Uterus (tissue), 4 donors: ENCODE measurements around the gene AHNAK. TPM values are rescaled to one million over a fixed set of nuclear protein-coding genes. Genes with fewer than 3 reads are reported as not detected.
"Not testable (repeated sequence)": the region's sequence is repeated elsewhere in the genome, so short reads cannot be mapped to it uniquely, and the experiment has no call there.

Source experiments
- DNase-seq, 2 donors: peaks; one replicate each; pipeline ENCODE4 v3.0.0-alpha.2; 2019 to 2020
- H3K27ac ChIP-seq, 2 donors: fragments of 200-600 bp; sonication (generic); 1 replicate in 1 of 2; 2 replicates in 1 of 2; pipeline ENCODE4 v1.5.1; 2016 to 2018
- H3K27me3 ChIP-seq, 2 donors: fragments of 200-600 bp; sonication (generic); one replicate each; pipeline ENCODE4 v1.5.1; 2018 to 2019; ENCODE audit warnings: control low read depth in 1 of 2
- H3K36me3 ChIP-seq, 2 donors: fragments of 200-600 bp; sonication (generic); one replicate each; pipeline ENCODE4 v1.5.1; 2019; ENCODE audit warnings: control low read depth in 1 of 2
- H3K4me1 ChIP-seq, 2 donors: fragments of 200-600 bp; sonication (generic); one replicate each; pipeline ENCODE4 v1.5.1; 2018 to 2019; ENCODE audit warnings: control low read depth in 1 of 2
- H3K4me3 ChIP-seq, 2 donors: fragments of 200-600 bp; sonication (generic); 1 replicate in 1 of 2; 2 replicates in 1 of 2; pipeline ENCODE4 v1.5.1; 2018 to 2019; ENCODE audit warnings: mild to moderate bottlenecking in 1 of 2
- H3K9me3 ChIP-seq, 2 donors: fragments of 200-600 bp; sonication (generic); one replicate each; pipeline ENCODE4 v1.5.1; 2019; ENCODE audit warnings: control low read depth in 1 of 2
- POLR2A ChIP-seq, 2 donors: fragments of 450-650 bp; IDR thresholded peaks; one replicate each; pipeline ENCODE4 v1.6.1; 2016; ENCODE audit warnings: antibody characterized with exemption in 2 of 2, mild to moderate bottlenecking in 1 of 2, moderate library complexity in 1 of 2
- intact Hi-C: fragments of 100-400 bp; cut with DNase I; formaldehyde crosslinking; loops from one replicate; pipeline ENCODE4 v1.15.1; 2023; ENCODE audit warnings: low total_unique reads
- microRNA-seq: library from miRNA; unstranded; fragments of <30 nt; microRNA quantifications from one replicate; pipeline ENCODE4, GENCODE V29; 2016; ENCODE audit warnings: borderline microRNAs expressed, borderline replicate concordance
- small RNA-seq: library from RNA; depleted of rRNA; stranded (forward); fragments of <200 nt; gene quantifications from one replicate; pipeline ENCODE3, GENCODE V24; 2016
- total RNA-seq, 4 donors: library from RNA; depleted of rRNA in 3 of 4; stranded (reverse); fragments of >200 nt in 3 of 4; gene quantifications; one replicate each; pipeline versions ENCODE4 v1.1.0 to v1.2.4, GENCODE V29; 2014 to 2023
- TF ChIP-seq, protein P1 (sequence below), 4 experiments: fragments of 200-600 bp in 2 of 4; fragments of 450-650 bp in 2 of 4; sonication (generic) in 2 of 4; IDR thresholded peaks; one replicate each; pipeline ENCODE4 v1.5.1; 2016 to 2019; ENCODE audit warnings: antibody characterized with exemption in 4 of 4, mild to moderate bottlenecking in 2 of 4, moderate library complexity in 1 of 4
- donor health status: DM: yes; HTN: yes; CAD: no.

The AHNAK gene
- total RNA-seq, 4 donors from 2014 or later = 452 to 1,353 (median 779) TPM

DNA sequence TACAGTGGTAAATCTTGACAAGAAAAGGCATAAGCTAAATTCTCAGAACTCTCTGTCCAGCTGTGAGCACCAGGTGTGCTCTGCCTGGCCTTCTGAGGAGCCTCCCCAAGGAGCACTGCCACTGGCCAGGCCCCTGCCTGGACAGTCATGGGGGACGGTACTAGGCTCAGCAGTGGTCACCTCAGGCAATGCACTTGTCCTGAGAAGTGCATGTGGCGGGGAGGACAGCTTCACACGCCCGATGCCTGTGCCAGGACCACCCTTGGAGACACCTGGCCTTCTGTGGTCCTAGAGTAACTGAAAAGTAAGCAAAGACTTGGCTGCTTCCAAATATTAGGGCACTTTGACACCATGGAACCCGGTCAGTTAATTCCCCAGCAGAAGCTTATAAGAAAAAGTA lies 156.4 kb downstream of the AHNAK start:
- Histone ChIP-seq H3K27ac (no peak overlapping the region), H3K9me3 (no peaks in the 10 kb centered on the region), H3K4me1 (no peaks in the 10 kb centered on the region), H3K27me3 (no peaks in the 10 kb centered on the region), H3K36me3 (no peaks in the 10 kb centered on the region), H3K4me3 (no peak overlapping the region)
- TF ChIP-seq, protein P1, sequence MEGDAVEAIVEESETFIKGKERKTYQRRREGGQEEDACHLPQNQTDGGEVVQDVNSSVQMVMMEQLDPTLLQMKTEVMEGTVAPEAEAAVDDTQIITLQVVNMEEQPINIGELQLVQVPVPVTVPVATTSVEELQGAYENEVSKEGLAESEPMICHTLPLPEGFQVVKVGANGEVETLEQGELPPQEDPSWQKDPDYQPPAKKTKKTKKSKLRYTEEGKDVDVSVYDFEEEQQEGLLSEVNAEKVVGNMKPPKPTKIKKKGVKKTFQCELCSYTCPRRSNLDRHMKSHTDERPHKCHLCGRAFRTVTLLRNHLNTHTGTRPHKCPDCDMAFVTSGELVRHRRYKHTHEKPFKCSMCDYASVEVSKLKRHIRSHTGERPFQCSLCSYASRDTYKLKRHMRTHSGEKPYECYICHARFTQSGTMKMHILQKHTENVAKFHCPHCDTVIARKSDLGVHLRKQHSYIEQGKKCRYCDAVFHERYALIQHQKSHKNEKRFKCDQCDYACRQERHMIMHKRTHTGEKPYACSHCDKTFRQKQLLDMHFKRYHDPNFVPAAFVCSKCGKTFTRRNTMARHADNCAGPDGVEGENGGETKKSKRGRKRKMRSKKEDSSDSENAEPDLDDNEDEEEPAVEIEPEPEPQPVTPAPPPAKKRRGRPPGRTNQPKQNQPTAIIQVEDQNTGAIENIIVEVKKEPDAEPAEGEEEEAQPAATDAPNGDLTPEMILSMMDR (IDR thresholded peaks at IDR 0.05) = no peak
- TF ChIP-seq POLR2A (IDR thresholded peaks at IDR 0.05) = no peak
- intact Hi-C loops = no loop called here
- DNase-seq = no peak

DNA sequence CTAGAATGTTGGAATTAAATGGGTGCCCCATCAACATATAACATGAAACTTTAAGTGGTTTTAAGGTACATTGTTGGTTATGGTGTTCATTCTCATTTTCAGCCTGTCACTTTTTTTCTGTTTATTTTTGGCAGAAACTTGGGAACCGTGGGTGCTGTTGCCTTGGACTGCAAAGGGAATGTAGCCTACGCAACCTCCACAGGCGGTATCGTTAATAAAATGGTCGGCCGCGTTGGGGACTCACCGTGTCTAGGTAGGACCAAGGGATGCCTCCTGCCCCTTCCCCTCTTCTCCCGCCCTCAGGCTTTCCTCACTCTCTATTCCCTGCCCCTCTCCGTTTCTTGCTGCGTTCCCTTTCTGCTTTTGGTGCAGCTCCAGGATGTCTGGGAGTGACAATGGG lies 157.6 kb downstream of the AHNAK start:
- TF ChIP-seq, protein P1 (IDR thresholded peaks at IDR 0.05) = no peak
- TF ChIP-seq POLR2A (IDR thresholded peaks at IDR 0.05) = no peak
- Histone ChIP-seq H3K36me3 (no peaks in the 10 kb centered on the region), H3K4me3 (no peak overlapping the region), H3K9me3 (no peaks in the 10 kb centered on the region), H3K27me3 (no peaks in the 10 kb centered on the region), H3K27ac (no peak overlapping the region), H3K4me1 (no peaks in the 10 kb centered on the region)
- intact Hi-C loops = loop anchor here (10.0 kb wide), 1 partner anchor 306 kb away; no protein-coding TSS in a partner anchor
- DNase-seq = no peak

DNA sequence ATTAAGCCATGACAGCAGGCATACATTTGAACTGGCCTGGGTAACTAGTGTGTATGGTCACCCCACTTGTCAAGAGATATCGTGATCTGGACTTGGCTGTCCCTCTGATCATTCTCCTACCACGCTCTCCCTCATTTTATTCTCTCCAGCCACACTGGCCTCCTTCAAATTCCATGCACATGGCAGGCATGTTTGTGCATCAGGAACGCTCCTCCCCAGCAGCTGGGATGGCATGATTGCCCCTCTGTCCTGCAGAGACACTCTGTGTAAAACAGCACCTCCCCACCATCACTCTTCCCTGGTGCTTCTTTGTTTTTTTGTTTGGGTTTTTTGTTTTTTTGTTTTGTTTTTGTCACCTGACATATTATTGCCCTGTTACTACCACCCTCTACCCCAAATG lies 159.2 kb downstream of the AHNAK start:
- DNase-seq = no peak
- Histone ChIP-seq H3K27ac (no peak overlapping the region), H3K4me3 (no peak overlapping the region), H3K9me3 (no peaks in the 10 kb centered on the region), H3K36me3 (no peaks in the 10 kb centered on the region), H3K4me1 (no peaks in the 10 kb centered on the region), H3K27me3 (no peaks in the 10 kb centered on the region)
- TF ChIP-seq POLR2A (IDR thresholded peaks at IDR 0.05) = no peak
- TF ChIP-seq, protein P1 (IDR thresholded peaks at IDR 0.05) = no peak
- intact Hi-C loops = loop anchor here (10.0 kb wide), 1 partner anchor 307 kb away; no protein-coding TSS in a partner anchor

DNA sequence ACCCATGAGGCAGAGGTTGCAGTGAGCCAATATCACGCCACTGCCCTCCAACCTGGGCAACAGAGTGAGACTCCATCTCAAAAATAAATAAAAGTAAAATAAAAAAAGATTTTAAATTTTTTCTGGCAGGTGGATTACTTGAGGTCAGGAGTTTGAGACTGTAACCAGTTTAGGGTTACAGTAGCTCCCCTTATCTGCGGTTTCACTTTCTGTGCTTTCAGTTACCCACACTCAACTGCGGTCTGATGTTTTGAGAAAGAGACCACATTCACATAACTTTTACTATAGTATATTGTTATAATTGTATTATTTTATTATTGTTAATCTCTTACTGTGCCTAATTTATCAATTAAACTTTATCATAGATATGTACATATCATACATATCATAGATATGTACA lies 160.5 kb downstream of the AHNAK start:
- H3K27me3 ChIP-seq, DNase-seq, H3K4me1 ChIP-seq, H3K27ac ChIP-seq, H3K9me3 ChIP-seq, H3K4me3 ChIP-seq, H3K36me3 ChIP-seq: not testable (repeated sequence)
- intact Hi-C loops = loop anchor here (10.0 kb wide), 1 partner anchor 309 kb away; no protein-coding TSS in a partner anchor

DNA sequence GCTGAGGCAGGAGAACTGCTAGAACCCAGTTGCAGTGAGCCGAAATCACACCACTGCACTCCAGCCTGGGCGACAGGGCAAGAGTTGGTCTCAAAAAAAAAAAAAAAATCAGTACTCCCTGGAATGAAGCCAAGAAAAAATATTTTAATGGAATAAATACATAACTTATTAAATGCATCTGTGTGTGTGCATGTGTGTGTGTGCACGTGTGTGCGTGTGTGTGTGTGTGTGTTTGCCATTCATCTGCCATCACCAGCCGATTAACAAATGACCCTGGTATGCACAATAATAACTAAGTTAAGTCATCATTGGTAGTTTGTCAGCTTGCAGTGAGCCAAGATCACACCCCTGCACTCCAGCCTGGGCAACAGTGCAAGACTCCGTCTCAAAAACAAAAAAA lies 162.8 kb downstream of the AHNAK start:
- intact Hi-C loops = loop anchor here (10.0 kb wide), 1 partner anchor 311 kb away; no protein-coding TSS in a partner anchor
- no peaks in the 10 kb centered on the region for H3K9me3 ChIP-seq
- H3K4me3 ChIP-seq = no peak overlapping the region
- H3K27ac ChIP-seq = no peak overlapping the region
- no peaks in the 10 kb centered on the region for H3K36me3 ChIP-seq
- DNase-seq = no peak
- TF ChIP-seq, protein P1 (IDR thresholded peaks at IDR 0.05) = no peak
- no peak for TF ChIP-seq POLR2A (IDR thresholded peaks at IDR 0.05)
- no peaks in the 10 kb centered on the region for H3K27me3 ChIP-seq
- no peaks in the 10 kb centered on the region for H3K4me1 ChIP-seq

Small RNA genes lying within 50 kb of the gene (microRNA-seq; reads per million reads assigned to microRNA genes)
- not detected for gene MIR6747

Small RNA genes lying within 50 kb of the gene (small RNA-seq; reads per million reads assigned to genes)
- not detected for gene EEF1G
- not detected for gene MIR6747

Other genes with a start within 250 kb of the AHNAK start
- 10 to 100 TPM in 1 of 4 donors, 1 to 10 TPM in 1, not detected in 2; 2.0 to 10.6 TPM for gene SCGB1D4, start 247.7 kb downstream of the AHNAK start, total RNA-seq
- gene ASRGL1, start 209.4 kb downstream of the AHNAK start, total RNA-seq = 100 to 1,000 TPM in 1 of 4 donors, 10 to 100 TPM in 3; 10.9 to 133 (median 30.0) TPM
- gene SCGB1A1, start 127.8 kb downstream of the AHNAK start, total RNA-seq = not detected
- 1,000 to 10,000 TPM; 1,301 to 1,426 (median 1,363) TPM for gene EEF1G, start 27.1 kb upstream of the AHNAK start, total RNA-seq
- gene TUT1, start 44.7 kb upstream of the AHNAK start, total RNA-seq = 10 to 100 TPM in 1 of 4 donors, 1 to 10 TPM in 3; 7.1 to 19.3 (median 8.6) TPM
- 100 to 1,000 TPM in 2 of 4 donors, 10 to 100 TPM in 2; 37.9 to 120 (median 78.2) TPM for gene MTA2, start 55.1 kb upstream of the AHNAK start, total RNA-seq
- gene EML3, start 66.0 kb upstream of the AHNAK start, total RNA-seq = 100 to 1,000 TPM in 1 of 4 donors, 10 to 100 TPM in 3; 17.9 to 126 (median 36.8) TPM
- gene ROM1, start 66.5 kb upstream of the AHNAK start, total RNA-seq = 10 to 100 TPM in 1 of 4 donors, 1 to 10 TPM in 1, under 1 TPM in 1, not detected in 1; 0.77 to 11.9 (median 5.3) TPM
- gene B3GAT3, start 75.2 kb upstream of the AHNAK start, total RNA-seq = 10 to 100 TPM; 17.7 to 50.4 (median 23.1) TPM
- 100 to 1,000 TPM in 3 of 4 donors, 10 to 100 TPM in 1; 56.9 to 513 (median 270) TPM for gene GANAB, start 99.8 kb upstream of the AHNAK start, total RNA-seq
- gene INTS5, start 106.5 kb upstream of the AHNAK start, total RNA-seq = 10 to 100 TPM in 3 of 4 donors, 1 to 10 TPM in 1; 4.9 to 27.4 (median 18.8) TPM
- 10 to 100 TPM in 3 of 4 donors, 1 to 10 TPM in 1; 4.6 to 35.7 (median 19.5) TPM for gene C11orf98, start 118.4 kb upstream of the AHNAK start, total RNA-seq
- 10 to 100 TPM in 2 of 4 donors, 1 to 10 TPM in 1, not detected in 1; 7.7 to 25.9 (median 12.6) TPM for gene CSKMT, start 118.5 kb upstream of the AHNAK start, total RNA-seq
- 1 to 10 TPM in 3 of 4 donors, under 1 TPM in 1; 0.51 to 6.6 (median 3.4) TPM for gene UQCC3, start 124.9 kb upstream of the AHNAK start, total RNA-seq
- gene LBHD1, start 125.5 kb upstream of the AHNAK start, total RNA-seq = 10 to 100 TPM in 1 of 4 donors, 1 to 10 TPM in 2, not detected in 1; 3.5 to 18.2 (median 6.9) TPM
- gene UBXN1, start 132.3 kb upstream of the AHNAK start, total RNA-seq = 100 to 1,000 TPM in 2 of 4 donors, 10 to 100 TPM in 2; 55.4 to 276 (median 102) TPM
- gene LRRN4CL, start 142.7 kb upstream of the AHNAK start, total RNA-seq = 10 to 100 TPM; 36.2 to 50.6 (median 41.4) TPM
- gene BSCL2, start 160.6 kb upstream of the AHNAK start, total RNA-seq = 10 to 100 TPM; 24.1 to 46.7 (median 34.4) TPM
- under 1 TPM in 1 of 4 donors, not detected in 3; 0.52 TPM for gene GNG3, start 160.9 kb upstream of the AHNAK start, total RNA-seq
- gene HNRNPUL2, start 180.7 kb upstream of the AHNAK start, total RNA-seq = 10 to 100 TPM; 17.7 to 58.3 (median 21.3) TPM
- 10 to 100 TPM in 2 of 4 donors, 1 to 10 TPM in 2; 1.3 to 32.4 (median 16.3) TPM for gene TTC9C, start 181.7 kb upstream of the AHNAK start, total RNA-seq
- gene ZBTB3, start 207.4 kb upstream of the AHNAK start, total RNA-seq = 10 to 100 TPM in 3 of 4 donors, under 1 TPM in 1; 0.59 to 28.9 (median 18.3) TPM
- gene POLR2G, start 214.8 kb upstream of the AHNAK start, total RNA-seq = 10 to 100 TPM; 55.0 to 97.6 (median 76.0) TPM
- gene TAF6L, start 224.6 kb upstream of the AHNAK start, total RNA-seq = 10 to 100 TPM in 3 of 4 donors, 1 to 10 TPM in 1; 6.8 to 34.3 (median 24.1) TPM
- 10 to 100 TPM; 22.3 to 83.8 (median 34.2) TPM for gene TMEM179B, start 240.6 kb upstream of the AHNAK start, total RNA-seq
- gene TMEM223, start 245.2 kb upstream of the AHNAK start, total RNA-seq = 10 to 100 TPM in 2 of 4 donors, 1 to 10 TPM in 2; 1.0 to 28.0 (median 10.0) TPM